Measurements from ENCODE around the gene CKS1B.

Gene CKS1B

GRCh38 chr1:155007251-155007828, 32.9 kb downstream of the CKS1B start:
- no peaks in the 10 kb centered on the region for H3K9me3 ChIP-seq (ENCODE audit: severe bottlenecking)
- peaks cover 47% of the 10 kb centered on the region for H3K36me3 ChIP-seq (ENCODE audit: low read depth)
- DNase-seq (ENCODE audit: low spot score) = no peak
- no peak overlapping the region for H3K4me3 ChIP-seq (ENCODE audit: severe bottlenecking)
- TF ChIP-seq CTCF (IDR thresholded peaks at IDR 0.05; ENCODE audit: poor library complexity, severe bottlenecking) = no peak
- no peaks in the 10 kb centered on the region for H3K27me3 ChIP-seq (ENCODE audit: insufficient read depth, poor library complexity, severe bottlenecking)
- no peak for ATAC-seq (ENCODE audit: low read depth)
- H3K4me1 ChIP-seq (ENCODE audit: insufficient read depth, poor library complexity, severe bottlenecking) = peaks cover 57% of the 10 kb centered on the region
- peak overlapping the region; percentile 96 for H3K27ac ChIP-seq (ENCODE audit: poor library complexity, severe bottlenecking)

- no peaks in the 10 kb centered on the region for H3K27me3 ChIP-seq (ENCODE audit: insufficient read depth, poor library complexity, severe bottlenecking)
- ATAC-seq (ENCODE audit: low read depth) (no peak), DNase-seq (ENCODE audit: low spot score) (peak; percentile 44)
- peak overlapping the region; percentile 96 for H3K27ac ChIP-seq (ENCODE audit: poor library complexity, severe bottlenecking)
- H3K4me3 ChIP-seq (ENCODE audit: severe bottlenecking) = no peak overlapping the region
- H3K36me3 ChIP-seq (ENCODE audit: low read depth) = peaks cover 46% of the 10 kb centered on the region
- TF ChIP-seq CTCF (IDR thresholded peaks at IDR 0.05; ENCODE audit: poor library complexity, severe bottlenecking) = no peak
- no peaks in the 10 kb centered on the region for H3K9me3 ChIP-seq (ENCODE audit: severe bottlenecking)
- peaks cover 58% of the 10 kb centered on the region for H3K4me1 ChIP-seq (ENCODE audit: insufficient read depth, poor library complexity, severe bottlenecking)
Measured at GRCh38 chr1:155008015-155008941, 33.8 kb downstream of the CKS1B start.

GRCh38 chr1:155009221-155009711, 34.8 kb downstream of the CKS1B start:
- ATAC-seq (ENCODE audit: low read depth) = no peak
- H3K36me3 ChIP-seq (ENCODE audit: low read depth) = peaks cover 47% of the 10 kb centered on the region
- H3K4me3 ChIP-seq (ENCODE audit: severe bottlenecking) = no peak overlapping the region
- peaks cover 58% of the 10 kb centered on the region for H3K4me1 ChIP-seq (ENCODE audit: insufficient read depth, poor library complexity, severe bottlenecking)
- no peak for TF ChIP-seq CTCF (IDR thresholded peaks at IDR 0.05; ENCODE audit: poor library complexity, severe bottlenecking)
- no peaks in the 10 kb centered on the region for H3K9me3 ChIP-seq (ENCODE audit: severe bottlenecking)
- DNase-seq (ENCODE audit: low spot score) = peak; percentile 51
- H3K27ac ChIP-seq (ENCODE audit: poor library complexity, severe bottlenecking) = peak overlapping the region; percentile 96
- no peaks in the 10 kb centered on the region for H3K27me3 ChIP-seq (ENCODE audit: insufficient read depth, poor library complexity, severe bottlenecking)

- ATAC-seq (ENCODE audit: low read depth) = no peak
- H3K4me1 ChIP-seq (ENCODE audit: insufficient read depth, poor library complexity, severe bottlenecking) = peaks cover 53% of the 10 kb centered on the region
- H3K27me3 ChIP-seq (ENCODE audit: insufficient read depth, poor library complexity, severe bottlenecking) = no peaks in the 10 kb centered on the region
- peaks cover 52% of the 10 kb centered on the region for H3K36me3 ChIP-seq (ENCODE audit: low read depth)
- H3K4me3 ChIP-seq (ENCODE audit: severe bottlenecking) = no peak overlapping the region
- no peaks in the 10 kb centered on the region for H3K9me3 ChIP-seq (ENCODE audit: severe bottlenecking)
- H3K27ac ChIP-seq (ENCODE audit: poor library complexity, severe bottlenecking) = peak overlapping the region; percentile 92
- no peak for DNase-seq (ENCODE audit: low spot score)
- TF ChIP-seq CTCF (IDR thresholded peaks at IDR 0.05; ENCODE audit: poor library complexity, severe bottlenecking) = no peak
Measured at GRCh38 chr1:155009742-155010141, 35.3 kb downstream of the CKS1B start.

Measured in RWPE2 (cell line).